NCI-H1694 (cell line): ENCODE measurements around the gene CACNA1F.
A peak's percentile ranks its signal among the peaks of the same experiment; 100 is the strongest.

Experiments
- DNase-seq: peaks from one replicate; lab custom pipeline; 2025; lab: John Stamatoyannopoulos, UW

Gene CACNA1F

DNA sequence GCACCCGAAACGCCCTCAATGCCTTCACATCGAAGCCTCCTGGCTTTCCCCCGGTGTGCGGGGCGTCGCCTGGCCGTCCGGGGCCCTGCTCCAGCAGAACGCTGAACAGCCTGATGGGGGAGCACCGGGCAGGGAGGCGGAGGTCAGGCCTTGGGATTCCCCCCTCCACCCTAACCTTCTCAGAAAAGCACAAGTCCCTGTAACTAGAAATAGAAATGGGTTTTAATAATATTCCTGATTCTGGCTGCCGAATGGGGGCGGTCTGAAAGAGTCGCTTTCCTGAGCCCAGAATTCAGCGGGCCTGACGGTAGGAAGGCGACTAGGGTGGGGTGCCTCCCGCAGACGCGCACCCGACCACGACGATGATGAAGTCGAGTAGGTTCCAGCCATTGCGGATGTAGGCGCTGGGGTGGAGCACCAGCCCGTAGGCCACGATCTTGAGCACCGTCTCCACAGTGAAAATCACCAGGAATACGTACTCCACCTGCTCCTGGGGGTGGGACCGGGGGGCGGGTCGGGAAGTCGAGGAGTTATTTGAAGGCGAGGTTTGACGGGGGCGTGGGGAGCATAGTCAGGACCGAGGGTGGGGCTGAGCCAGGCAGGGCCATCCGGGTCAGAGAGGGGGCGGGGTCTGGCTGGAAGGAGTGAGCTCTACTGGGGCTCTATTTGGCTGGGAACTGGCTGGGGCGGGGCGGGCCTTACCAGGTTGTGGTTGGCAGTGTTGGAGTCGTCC is 2.5 kb downstream of the CACNA1F start:
- no peak for DNase-seq

DNA sequence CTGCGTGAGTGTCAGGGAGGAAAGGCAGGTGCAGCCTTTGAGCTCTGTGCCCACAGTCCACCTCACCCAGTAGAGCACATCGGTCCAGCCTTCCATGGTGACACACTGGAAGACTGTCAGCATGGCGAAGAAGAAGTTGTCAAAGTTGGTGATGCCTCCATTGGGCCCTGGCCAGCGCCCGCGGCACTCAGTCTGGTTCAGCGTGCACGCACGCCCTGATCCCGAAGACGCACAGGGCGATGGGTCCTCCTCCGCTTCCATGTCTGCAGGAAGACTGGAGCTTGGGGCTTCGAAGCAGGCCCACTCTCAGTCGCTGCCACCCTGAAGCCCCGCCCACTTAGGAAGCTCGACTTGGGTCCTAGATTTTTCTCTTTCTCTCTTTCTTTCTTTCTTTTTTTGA is 5.0 kb downstream of the CACNA1F start:
- DNase-seq, result no peak

DNA sequence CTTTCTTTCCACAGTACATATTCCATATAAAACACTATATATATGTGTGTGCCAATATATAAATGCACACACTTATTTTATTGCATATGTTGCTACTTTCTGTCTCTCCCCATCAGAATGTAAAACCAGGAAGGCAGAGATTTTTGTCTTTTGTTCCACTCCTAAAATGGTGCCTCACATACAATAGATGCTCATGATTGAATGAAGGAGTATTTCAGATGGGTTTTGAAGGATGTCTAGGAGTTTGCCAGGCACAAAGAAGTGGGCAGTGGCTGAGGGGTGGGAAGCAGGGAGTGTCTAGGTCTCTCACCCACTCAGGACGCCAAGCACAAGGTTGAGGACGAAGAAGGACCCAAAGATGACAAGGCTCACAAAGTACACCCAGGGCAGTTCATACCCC is 5.4 kb downstream of the CACNA1F start:
- DNase-seq, result no peak

DNA sequence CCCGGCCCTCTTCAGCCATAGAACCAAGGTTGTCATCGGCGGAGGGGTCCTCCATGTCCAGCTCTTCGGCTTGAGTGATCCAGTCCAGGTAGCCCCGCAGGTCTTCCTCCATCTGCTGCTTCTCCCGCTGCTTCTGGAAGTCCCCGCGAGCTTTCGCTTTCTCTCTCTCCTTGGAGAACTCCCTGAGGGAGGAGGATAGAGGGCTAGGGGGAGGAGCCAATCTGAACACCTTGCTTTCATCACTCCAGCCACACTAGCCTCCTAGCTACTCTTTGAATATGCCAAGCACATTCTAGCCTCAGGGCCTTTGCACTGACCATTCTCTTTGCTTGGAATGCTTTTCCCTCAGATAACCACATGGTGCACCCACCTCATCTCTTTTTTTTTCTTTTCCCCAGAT is 6.2 kb downstream of the CACNA1F start:
- DNase-seq, result no peak

GRCh38 chrX:49225858-49226257 is 7.3 kb downstream of the CACNA1F start:
- DNase-seq, result no peak

DNA sequence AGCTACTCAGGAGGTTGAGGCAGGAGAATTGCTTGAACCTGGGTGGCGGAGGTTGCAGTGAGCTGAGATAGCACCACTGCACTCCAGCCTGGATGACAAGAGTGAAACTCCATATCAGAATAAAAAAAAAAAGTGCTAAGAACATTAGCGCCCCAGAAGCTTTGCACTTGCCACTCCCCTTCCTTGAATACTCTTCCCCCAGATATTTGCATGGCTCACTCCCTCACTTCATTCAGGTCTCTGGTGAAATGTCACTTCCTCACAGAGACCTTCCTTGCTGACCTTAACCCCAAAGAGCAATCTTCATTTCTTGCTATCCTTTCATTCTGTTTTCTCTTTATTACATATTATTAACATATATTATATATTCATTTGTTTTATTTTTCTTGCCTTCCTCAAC is 11.3 kb downstream of the CACNA1F start:
- no peak for DNase-seq

- DNase-seq, result no peak
These were observed 13.0 kb downstream of the CACNA1F start for GRCh38 chrX:49220100-49220499.

DNA sequence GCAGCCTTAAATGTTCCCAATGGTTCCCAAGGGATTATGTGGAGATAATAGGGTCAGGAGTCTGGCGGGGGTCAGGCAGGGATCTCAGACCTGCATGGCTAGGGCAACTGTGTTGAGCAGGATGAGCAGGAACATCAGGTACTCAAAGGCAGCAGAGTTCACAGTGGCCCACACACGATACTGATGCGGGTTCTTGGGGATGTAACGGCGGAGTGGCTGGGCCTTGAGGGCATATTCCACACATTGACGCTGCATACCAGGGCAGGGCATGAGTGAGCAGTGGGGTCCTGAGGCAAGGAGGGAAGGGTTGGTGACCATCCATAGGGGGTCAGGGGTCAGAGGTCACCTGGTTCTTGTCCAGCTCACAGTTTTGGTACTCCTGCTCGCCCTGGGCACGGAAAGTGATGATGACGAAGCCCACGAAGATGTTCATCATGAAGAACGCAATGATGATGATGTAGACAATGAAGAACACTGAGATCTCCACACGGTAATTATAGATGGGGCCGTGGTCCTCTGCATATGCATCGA is 18.1 kb downstream of the CACNA1F start:
- DNase-seq, result no peak

DNA sequence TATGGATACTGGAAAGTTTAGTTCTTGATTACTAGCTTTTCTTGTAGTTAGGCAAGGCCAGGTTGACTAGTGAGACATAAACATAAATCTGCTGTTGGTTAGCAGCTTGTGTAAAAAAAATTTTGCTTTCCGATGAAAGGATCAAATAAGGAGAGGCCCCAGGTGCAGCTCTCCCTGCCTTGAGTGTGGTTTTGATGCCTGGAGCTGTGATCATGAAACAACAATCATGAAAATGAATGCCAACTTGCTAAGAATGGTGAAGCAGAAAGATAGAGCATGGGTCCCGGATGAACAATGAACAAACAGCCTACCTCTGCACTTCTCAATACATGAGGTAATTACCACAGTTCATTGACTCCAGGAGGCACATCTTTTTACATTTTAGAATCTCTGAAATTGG is 18.7 kb downstream of the CACNA1F start:
- DNase-seq, result no peak

DNA sequence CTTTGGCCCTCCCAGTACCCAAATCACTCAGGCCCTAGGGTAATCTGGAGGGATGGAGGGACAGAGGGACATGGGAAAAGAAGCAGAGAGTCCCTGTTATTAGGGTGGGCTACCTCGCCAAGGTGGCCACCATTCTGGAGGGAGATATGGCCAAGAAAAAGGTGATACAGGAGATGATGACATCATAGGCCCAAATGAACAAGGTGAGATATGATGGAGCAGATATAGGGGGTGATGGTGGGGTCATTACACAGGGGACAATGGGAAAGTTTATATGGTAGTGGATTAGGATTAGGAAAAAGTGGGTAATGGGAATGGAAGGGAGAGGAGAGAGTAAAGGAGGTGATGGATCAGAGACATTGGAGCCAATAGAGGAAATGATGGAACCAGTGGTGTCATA is 20.3 kb downstream of the CACNA1F start:
- DNase-seq, result no peak

- DNase-seq, result no peak
These were observed 20.9 kb downstream of the CACNA1F start for GRCh38 chrX:49212209-49212608.

- no peak for DNase-seq
These were observed 22.1 kb downstream of the CACNA1F start for GRCh38 chrX:49211074-49211473.

DNA sequence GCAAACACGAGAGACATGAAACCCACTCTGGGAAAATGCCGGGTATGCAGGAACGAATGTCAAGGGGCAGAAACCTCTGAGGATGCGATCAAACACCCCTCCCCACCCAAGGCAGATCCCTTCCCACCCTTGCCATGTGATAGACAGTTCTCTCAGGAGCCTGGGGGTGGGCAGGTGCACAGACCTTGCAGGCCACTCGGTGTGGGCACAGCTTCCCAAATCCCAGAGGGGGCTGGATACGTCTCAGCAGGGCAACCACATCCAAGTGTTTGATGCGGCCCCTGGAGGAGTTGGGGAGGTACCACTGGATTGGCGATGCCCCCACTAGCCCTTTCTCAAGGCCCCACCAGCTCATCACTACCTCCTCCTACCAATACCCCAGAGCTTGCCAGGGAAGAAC is 22.7 kb downstream of the CACNA1F start:
- no peak for DNase-seq

DNA sequence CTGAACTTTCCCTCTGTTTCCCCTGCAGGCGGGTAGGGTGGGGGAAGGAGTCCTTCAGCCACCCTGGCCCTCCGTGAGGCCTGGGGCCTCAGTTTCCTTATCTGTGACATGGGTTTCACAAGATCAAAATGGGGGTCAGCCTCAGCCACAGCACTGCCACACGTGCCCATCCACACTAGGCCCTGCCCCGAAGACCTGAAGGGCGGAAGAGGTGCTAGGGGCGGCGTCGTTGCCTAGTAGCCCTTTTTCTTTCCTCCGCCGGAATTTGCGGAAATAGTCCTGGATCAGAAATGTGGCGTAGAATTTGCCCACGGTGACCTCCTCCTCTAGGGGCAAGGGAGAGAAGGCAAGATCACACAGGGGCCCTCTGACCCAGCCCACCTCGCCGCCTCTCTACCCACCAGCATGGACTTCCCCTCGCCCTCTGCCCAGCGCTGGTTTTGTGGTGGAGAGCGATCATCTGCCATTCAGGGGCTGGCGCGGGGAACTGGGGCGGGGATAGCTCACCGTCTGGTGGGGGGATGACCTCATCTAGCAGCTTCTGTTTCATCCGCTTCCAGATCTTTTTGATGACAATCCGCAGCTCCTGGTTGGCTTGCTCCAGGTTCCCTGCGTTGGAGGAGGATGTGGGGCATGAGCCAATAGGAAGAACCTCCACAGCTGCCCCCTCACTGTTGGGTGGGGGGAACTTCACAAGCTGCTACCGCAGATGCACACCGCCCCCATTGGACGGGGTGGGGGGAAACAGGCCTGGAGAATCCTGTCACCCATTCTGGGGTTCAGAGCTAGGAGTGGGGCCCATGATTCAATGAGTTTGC is 23.5 kb downstream of the CACNA1F start:
- peak; percentile 85 for DNase-seq

DNA sequence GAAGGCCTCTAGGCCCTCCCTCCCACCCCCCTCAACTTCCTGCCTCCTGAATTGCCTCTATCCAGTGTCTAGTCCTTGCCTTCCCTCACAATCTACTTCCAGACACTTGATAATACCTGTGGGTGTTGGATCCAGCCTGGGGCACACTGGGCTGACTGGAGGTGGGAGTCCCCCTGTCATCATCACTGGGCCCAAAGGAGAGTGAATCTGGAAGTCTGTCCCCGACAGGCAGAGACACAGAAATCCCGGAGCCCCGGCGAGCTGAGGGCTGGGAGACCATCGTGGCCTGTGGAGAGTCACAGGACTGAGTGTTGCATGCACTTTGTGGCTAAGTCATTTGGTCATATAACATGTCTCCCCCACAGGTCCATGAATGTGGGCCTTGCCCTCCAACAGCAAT is 24.7 kb downstream of the CACNA1F start:
- DNase-seq, result no peak

GRCh38 chrX:49206543-49206942 is 26.6 kb downstream of the CACNA1F start:
- DNase-seq, result no peak

DNA sequence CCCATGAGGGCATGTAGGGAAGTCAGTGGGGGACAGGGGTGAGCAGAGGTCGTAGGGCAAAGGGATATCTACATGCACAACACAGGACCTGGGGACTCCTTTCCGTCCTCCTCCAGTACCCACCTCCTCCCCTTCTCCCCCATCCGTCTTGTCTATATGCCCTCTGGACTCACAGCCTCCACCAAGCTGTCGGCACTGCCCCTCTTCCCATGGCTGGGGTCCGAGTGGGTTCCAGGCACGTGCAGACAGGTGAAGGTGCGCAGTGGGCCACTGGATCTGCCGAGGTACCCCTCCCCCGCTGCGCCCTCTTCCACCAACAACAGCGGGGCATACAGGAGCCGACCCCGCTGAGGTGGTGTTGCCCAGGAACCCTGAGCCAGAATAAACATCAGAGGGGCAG is 27.7 kb downstream of the CACNA1F start:
- DNase-seq, result no peak

DNA sequence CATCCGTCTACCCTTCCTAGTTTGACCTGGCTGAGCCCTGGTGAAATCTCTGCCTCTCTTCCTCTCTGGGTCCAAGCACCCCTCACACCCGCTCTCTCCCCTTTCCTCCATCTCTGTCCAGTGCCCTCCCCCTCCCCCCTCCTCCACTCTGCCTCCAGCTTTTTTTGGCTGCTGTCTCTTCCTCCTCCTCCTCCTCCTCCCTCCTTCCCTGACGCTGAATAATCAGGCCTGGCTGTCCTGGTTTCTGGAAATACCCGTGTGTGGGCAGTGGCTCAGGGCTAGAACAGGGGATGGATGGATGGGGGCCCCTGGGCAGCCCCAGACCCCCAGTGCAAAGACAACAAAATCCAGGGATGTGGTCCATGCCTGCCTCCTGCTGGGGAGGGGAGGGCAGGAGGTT is 28.4 kb downstream of the CACNA1F start:
- DNase-seq, result no peak

DNA sequence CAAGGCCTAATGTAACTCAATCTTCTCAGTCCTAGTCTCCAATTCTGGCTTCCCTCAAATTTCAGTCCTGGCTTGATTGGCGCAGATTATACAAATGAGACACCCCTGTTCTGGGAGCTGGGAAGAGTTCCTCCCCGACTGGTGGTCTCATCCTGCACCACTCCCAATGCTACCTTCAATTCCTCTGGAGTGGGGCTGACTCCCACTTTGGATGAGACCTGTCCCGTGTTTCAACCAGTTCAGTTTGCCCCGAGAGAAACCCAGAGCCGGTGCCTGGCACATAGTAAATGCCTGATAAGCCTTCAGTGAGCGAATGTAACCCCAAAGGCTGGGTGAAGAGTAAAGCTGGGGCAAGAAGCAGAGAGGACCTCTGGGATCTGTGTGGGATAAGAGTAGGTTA is 29.1 kb downstream of the CACNA1F start:
- DNase-seq, result no peak

- DNase-seq, result no peak
These were observed 29.6 kb downstream of the CACNA1F start for GRCh38 chrX:49203536-49203935.

- no peak for DNase-seq
These were observed 31.1 kb downstream of the CACNA1F start for GRCh38 chrX:49202022-49202421.

GRCh38 chrX:49199906-49200771 is 33.0 kb downstream of the CACNA1F start, which contains the start of gene SYP:
TSS of gene SYP (minus strand) at chrX:49200193. CDS start at chrX:49200186, 7 bp downstream.
- DNase-seq, result peak; percentile 68

- no peak for DNase-seq
These were observed 33.9 kb downstream of the CACNA1F start for GRCh38 chrX:49199315-49199595.
